K562 (cell line): Measurements from ENCODE around the gene TUB. TPM values are rescaled to one million over a fixed set of nuclear protein-coding genes. Genes with fewer than 3 reads are reported as not detected.

Source experiments
- ATAC-seq: fragments of 200-7000 bp; cut with Tn5 transposase; 3 replicates; pipeline ENCODE4 v1.9.1; 2020; ENCODE audit warnings: moderate library complexity
- BruUV-seq: library from RNA; stranded (reverse); fragments of 400-500 nt; replicated peaks from 2 replicates; lab custom pipeline; 2021; lab: Mats Ljungman, UMichigan
- CTCF ChIA-PET: fragments of 300-600 bp; formaldehyde crosslinking; extraction: SDS; loops from one replicate; lab custom pipeline; 2021; ENCODE audit warnings: low intra/inter-chr PET ratio; lab: Yijun Ruan, JAX
- POLR2A ChIA-PET: fragments of 300-600, 350-650 bp; sonication (Branson Sonifier 250); formaldehyde crosslinking; extraction: SDS; loops from one replicate; lab custom pipeline; 2021; ENCODE audit warnings: antibody characterized with exemption, inconsistent platforms; lab: Yijun Ruan, JAX
- DNase-seq, 4 experiments: peaks; one replicate each; pipeline versions ENCODE4 v3.0.0 to v3.0.0-alpha.2; 2011 to 2018; ENCODE audit warnings: low spot score in 3 of 4, mixed read lengths in 3 of 4; ENCODE audit errors: extremely low read depth in 1 of 4
- FAIRE-seq: peaks from 2 replicates; lab custom pipeline; 2011; peaks lifted over from hg19 to GRCh38; lab: Jason Lieb, UNC
- H2AFZ ChIP-seq: 2 replicates; pipeline ENCODE4 v1.6.0; 2011; ENCODE audit warnings: low read depth, low read length, control low read depth, inconsistent platforms
- H3K27ac ChIP-seq: fragments of 200-600 bp; 3 replicates; pipeline ENCODE4 v1.8.0; 2011; ENCODE audit warnings: low read depth, mild to moderate bottlenecking, control low read depth, inconsistent platforms, low read length, moderate library complexity, mixed read lengths; ENCODE audit errors: extremely low read depth
- H3K27me3 ChIP-seq, 2 experiments: fragments of 300-600 bp in 1 of 2; 2 replicates in 1 of 2; 3 replicates in 1 of 2; pipeline versions ENCODE4 v1.6.0 to v1.8.0; 2011; ENCODE audit warnings: inconsistent platforms in 2 of 2, low read length in 2 of 2, mild to moderate bottlenecking in 1 of 2, mixed read lengths in 1 of 2, moderate library complexity in 1 of 2; ENCODE audit not compliant: control insufficient read depth in 2 of 2, insufficient read depth in 2 of 2
- H3K36me3 ChIP-seq: fragments of 300-600 bp; 3 replicates; pipeline ENCODE4 v1.8.0; 2011; ENCODE audit warnings: mild to moderate bottlenecking, low read length, inconsistent platforms; ENCODE audit not compliant: control insufficient read depth, insufficient read depth
- H3K4me1 ChIP-seq, 2 experiments: fragments of 200-600 bp in 1 of 2; replicated peaks in 1 of 2; 2 replicates in 1 of 2; 3 replicates in 1 of 2; pipeline versions ENCODE4 v1.5.1 to v1.8.0; 2011; ENCODE audit warnings: inconsistent platforms in 2 of 2, low read length in 2 of 2, mild to moderate bottlenecking in 1 of 2, mixed read lengths in 1 of 2, moderate library complexity in 1 of 2; ENCODE audit not compliant: control insufficient read depth in 2 of 2, insufficient read depth in 2 of 2
- H3K4me2 ChIP-seq: 2 replicates; pipeline ENCODE4 v1.6.1; 2011; ENCODE audit warnings: low read length, control low read depth, inconsistent platforms, mixed read lengths; ENCODE audit not compliant: insufficient read depth
- H3K4me3 ChIP-seq: fragments of 200-600 bp; sonication (generic), shearing (Covaris generic); 2 replicates; pipeline ENCODE4 v1.5.1; 2016; ENCODE audit warnings: control low read depth, inconsistent platforms
- H3K79me2 ChIP-seq: fragments of 200-600 bp; 3 replicates; pipeline ENCODE4 v1.8.0; 2011; ENCODE audit warnings: low read length, inconsistent platforms; ENCODE audit not compliant: control insufficient read depth, insufficient read depth
- H3K9ac ChIP-seq, 2 experiments: 2 replicates each; pipeline versions ENCODE4 v1.6.0 to v1.6.1; 2011; ENCODE audit warnings: low read depth in 2 of 2, low read length in 2 of 2, control low read depth in 1 of 2, inconsistent platforms in 1 of 2, mild to moderate bottlenecking in 1 of 2, mixed read lengths in 1 of 2; ENCODE audit not compliant: insufficient read depth in 1 of 2
- H3K9me1 ChIP-seq: one replicate; pipeline ENCODE4 v1.6.0; 2011; ENCODE audit warnings: inconsistent platforms, mild to moderate bottlenecking, low read length, moderate library complexity; ENCODE audit not compliant: control insufficient read depth, insufficient read depth
- H3K9me3 ChIP-seq: replicated peaks from 2 replicates; pipeline ENCODE4 v1.5.1; 2011; ENCODE audit warnings: low read depth, low read length, inconsistent platforms; ENCODE audit not compliant: control insufficient read depth, insufficient read depth
- H4K20me1 ChIP-seq: replicated peaks from 2 replicates; pipeline ENCODE4 v1.6.1; 2011; ENCODE audit warnings: low read length, inconsistent platforms, mixed read lengths; ENCODE audit not compliant: control insufficient read depth, insufficient read depth
- BRCA1 ChIP-seq, 2 experiments: fragments of 450-650 bp in 1 of 2; sonication (generic) in 1 of 2; formaldehyde crosslinking in 1 of 2; IDR thresholded peaks; 2 replicates each; pipeline versions ENCODE4 v1.5.0 to v1.6.1; 2017 to 2020; ENCODE audit warnings: mild to moderate bottlenecking in 1 of 2, missing genetic modification reagents in 1 of 2
- CHD2 ChIP-seq: IDR thresholded peaks from 2 replicates; pipeline ENCODE4 v1.6.1; 2011; ENCODE audit warnings: low read depth, low read length
- E2F5 ChIP-seq: sonication (generic); formaldehyde crosslinking; IDR thresholded peaks from 2 replicates; pipeline ENCODE4 v1.8.0; 2022; ENCODE audit warnings: mild to moderate bottlenecking, missing genetic modification reagents
- ELF2 ChIP-seq: fragments of 250-450 bp; sonication (Bioruptor Pico); IDR thresholded peaks from 2 replicates; pipeline ENCODE4 v1.5.0; 2021; ENCODE audit warnings: mild to moderate bottlenecking
- KDM2B ChIP-seq: fragments of 250-450 bp; sonication (Bioruptor Pico); IDR thresholded peaks from 2 replicates; pipeline ENCODE4 v1.8.0; 2021; ENCODE audit warnings: mild to moderate bottlenecking, moderate library complexity
- RBM17 ChIP-seq: fragments of 200-400 bp; formaldehyde crosslinking; IDR thresholded peaks from 2 replicates; pipeline ENCODE4 v1.6.1; 2017; ENCODE audit warnings: low read depth, mild to moderate bottlenecking, low read length, borderline replicate concordance
- SETDB1 ChIP-seq: IDR thresholded peaks from one replicate; pipeline ENCODE4 v1.6.1; 2012; ENCODE audit warnings: low read length, control low read depth, inconsistent platforms
- TAF7 ChIP-seq: fragments of 450-650 bp; IDR thresholded peaks from 2 replicates; pipeline ENCODE4 v1.6.1; 2016; ENCODE audit warnings: missing genetic modification characterization, missing compliant biosample characterization
- ZNF121 ChIP-seq: sonication (generic); formaldehyde crosslinking; conservative IDR thresholded peaks from 2 replicates; pipeline ENCODE4 v1.8.0; 2022; ENCODE audit warnings: missing genetic modification reagents
- ZNF764 ChIP-seq: fragments of 250-450 bp; sonication (Bioruptor Pico); IDR thresholded peaks from 2 replicates; pipeline ENCODE4 v1.4.0; 2020; ENCODE audit warnings: low read depth, mild to moderate bottlenecking, moderate library complexity
- ZNF77 ChIP-seq: fragments of 250-450 bp; sonication (Bioruptor Pico); IDR thresholded peaks from 2 replicates; pipeline ENCODE4 v1.5.0; 2020
- WGBS: fragments of 100-300 bp; shearing (Covaris generic); methylation state at CpG from one replicate; pipeline ENCODE4 v1.1.6; 2016; ENCODE audit warnings: low coverage, mixed read lengths; ENCODE audit not compliant: insufficient coverage; ENCODE audit errors: missing lambda C conversion rate; 5-methylcytosine and 5-hydroxymethylcytosine counted together
- in situ Hi-C: fragments of 300-500 bp; cut with MboI; formaldehyde crosslinking; loops from 4 replicates; pipeline ENCODE4 v1.15.0; 2018; ENCODE audit warnings: inconsistent platforms, mixed read lengths
- intact Hi-C: fragments of 100-400 bp; cut with micrococcal nuclease; formaldehyde crosslinking; loops from 2 replicates; pipeline ENCODE4 v1.14.2; 2022
- polyA plus RNA-seq, 8 experiments: library from polyadenylated mRNA; depleted of rRNA in 4 of 8; stranded (reverse) in 5 of 8; unstranded in 3 of 8; fragments of >200 nt; fragmentation: Nextera tagmentation in 2 of 8; fragmentation: Illumina TruSeq in 1 of 8; extraction: Ambion mirVana in 2 of 8; extraction: Trizol in 1 of 8; gene quantifications; 2 replicates each; pipeline versions ENCODE4 v1.2.1 to v1.2.3, GENCODE V29; 2011 to 2014; ENCODE audit warnings: inconsistent platforms in 1 of 8, missing spikeins in 1 of 8
- total RNA-seq, 7 experiments: library from RNA; depleted of rRNA in 6 of 7; stranded (reverse); fragments of >200 nt in 6 of 7; fragmentation: Illumina TruSeq in 2 of 7; extraction: Trizol in 2 of 7; gene quantifications; 2 replicates each; pipeline versions ENCODE4 v1.2.1 to v1.2.3, GENCODE V29; 2011 to 2021; ENCODE audit warnings: low replicate concordance in 1 of 7
- TF ChIP-seq, protein P1 (sequence below): IDR thresholded peaks from 2 replicates; pipeline ENCODE4 v1.6.1; 2011; ENCODE audit not compliant: insufficient read length; ENCODE audit errors: extremely low read depth
- TF ChIP-seq, protein P2 (sequence below): fragments of 150-350 bp; IDR thresholded peaks from 2 replicates; pipeline ENCODE4 v1.6.1; 2014; ENCODE audit warnings: low read depth, mild to moderate bottlenecking, low read length, borderline replicate concordance

TUB gene
- total and polyA plus RNA-seq, 9 of the 15 experiments (the other 6 are each of a cell fraction or from before 2014, with no cell fraction given), result not detected

DNA sequence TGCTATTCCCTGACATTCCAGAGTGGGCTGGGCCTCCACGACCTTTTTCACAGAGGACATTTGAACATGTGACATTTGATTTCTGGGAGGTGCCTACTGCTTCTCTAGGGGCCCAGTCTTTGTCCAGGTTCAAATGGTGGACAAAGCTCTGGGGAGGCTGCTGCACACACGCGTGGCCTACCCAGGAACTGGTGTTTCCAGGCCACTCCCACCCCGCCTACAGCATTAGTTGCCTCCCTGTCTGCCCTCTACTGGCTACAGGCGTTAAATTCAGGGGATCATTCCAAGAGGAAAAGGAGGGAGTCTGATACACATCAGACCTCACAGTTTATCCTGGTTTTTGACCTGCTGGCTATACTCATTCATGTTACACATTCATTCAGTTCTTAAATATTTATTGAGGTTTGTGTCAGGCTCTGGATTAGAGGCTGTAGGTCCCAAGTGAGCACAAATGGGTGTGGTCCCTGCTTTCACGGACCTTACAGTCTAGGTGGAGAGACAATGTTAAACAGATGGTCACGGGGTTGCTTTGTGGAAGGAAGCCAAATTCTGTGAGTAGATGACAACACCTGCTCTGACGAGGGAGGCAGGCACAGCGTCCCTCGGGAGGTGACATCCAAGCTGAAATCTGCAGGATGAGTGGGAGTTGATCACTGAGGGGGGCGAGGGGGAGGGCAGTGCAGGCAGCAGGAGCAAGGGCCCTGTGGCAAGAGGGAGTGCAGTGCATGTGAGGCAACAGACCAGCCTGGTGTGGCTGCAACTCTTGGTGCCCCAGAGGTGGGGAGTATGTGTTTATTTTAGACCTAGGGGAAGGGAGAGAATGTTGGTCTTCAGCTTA, 11.8 kb downstream of the TUB start (continued):
- TF ChIP-seq, protein P1, sequence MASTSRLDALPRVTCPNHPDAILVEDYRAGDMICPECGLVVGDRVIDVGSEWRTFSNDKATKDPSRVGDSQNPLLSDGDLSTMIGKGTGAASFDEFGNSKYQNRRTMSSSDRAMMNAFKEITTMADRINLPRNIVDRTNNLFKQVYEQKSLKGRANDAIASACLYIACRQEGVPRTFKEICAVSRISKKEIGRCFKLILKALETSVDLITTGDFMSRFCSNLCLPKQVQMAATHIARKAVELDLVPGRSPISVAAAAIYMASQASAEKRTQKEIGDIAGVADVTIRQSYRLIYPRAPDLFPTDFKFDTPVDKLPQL, result no peak
- TF ChIP-seq RBM17, result no peak
- TF ChIP-seq ZNF121 (CRISPR knock-in tag), result no peak

DNA sequence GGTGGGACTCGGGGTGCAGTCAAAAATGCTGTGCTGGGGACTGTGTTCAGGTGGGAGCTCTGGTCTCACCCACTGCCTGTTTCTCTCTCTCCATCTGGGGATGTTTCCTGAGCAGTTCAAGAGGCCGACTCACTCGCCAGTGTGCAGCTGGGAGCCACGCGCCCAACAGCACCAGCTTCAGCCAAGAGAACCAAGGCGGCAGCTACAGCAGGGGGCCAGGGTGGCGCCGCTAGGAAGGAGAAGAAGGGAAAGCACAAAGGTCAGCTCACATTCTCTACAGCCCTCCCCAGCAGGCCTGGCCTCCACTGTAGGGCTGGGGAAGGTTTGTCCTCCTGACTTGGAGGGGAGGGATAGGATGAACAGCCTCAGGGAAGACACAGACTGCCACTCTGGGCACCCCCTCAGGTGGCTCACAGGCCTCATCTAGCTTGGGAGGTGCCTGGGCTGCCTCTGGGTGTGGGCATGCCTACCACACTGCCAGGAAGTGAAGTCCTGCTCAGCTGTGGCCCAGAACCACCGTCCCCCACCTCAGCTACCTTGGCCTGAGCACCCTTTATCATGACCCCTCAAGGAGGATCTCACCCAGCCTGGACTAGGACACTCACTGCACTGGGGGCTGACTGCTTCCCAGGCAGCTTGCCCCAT, 13.0 kb downstream of the TUB start:
- CTCF ChIA-PET, result interaction anchor here (0.6 kb wide), 1 partner anchor 1001 kb away, joined by 3 read pairs; no protein-coding TSS in a partner anchor
- ATAC-seq, result no peak
- no peak overlapping the region for H3K9ac ChIP-seq
- H3K27ac ChIP-seq, result no peak overlapping the region
- no peaks in the 10 kb centered on the region for H3K36me3 ChIP-seq
- no peak for DNase-seq
- H3K9me1 ChIP-seq, result no peaks in the 10 kb centered on the region
- H3K4me2 ChIP-seq, result no peak overlapping the region
- no peak overlapping the region for H3K4me3 ChIP-seq
- H3K4me1 ChIP-seq, result peaks cover 0 to 3% of the 10 kb centered on the region in 2 experiments; a peak in 2 of 5 replicates
- intact Hi-C loops (loop anchor here (5.0 to 10.0 kb wide), 2 partner anchors 389 to 997 kb away; partner anchors contain the start of gene OVCH2), in situ Hi-C loops (loop anchor here (10.0 kb wide), 1 partner anchor 199 kb away; no protein-coding TSS in a partner anchor)
- no peaks in the 10 kb centered on the region for H3K9me3 ChIP-seq
- no peaks in the 10 kb centered on the region for H3K79me2 ChIP-seq
- BruUV-seq, result no TSS peak
- FAIRE-seq, result no peak
- no peak overlapping the region for H2AFZ ChIP-seq
- H3K27me3 ChIP-seq, result peaks cover 0 to 40% of the 10 kb centered on the region in 2 experiments; a peak in 3 of 5 replicates
- no peaks in the 10 kb centered on the region for H4K20me1 ChIP-seq
- 0% methylated on average over 7 of the region's 9 CpGs for WGBS
- POLR2A ChIA-PET, result interaction anchor here (0.7 to 1.7 kb wide), 2 partner anchors 9 to 15 kb away, joined by 3 to 4 read pairs; no protein-coding TSS in a partner anchor
- TF ChIP-seq ZNF77 (CRISPR knock-in tag) (no peak), TAF7 (tag) (no peak), CHD2 (no peak), ELF2 (no peak), ZNF764 (CRISPR knock-in tag) (no peak), BRCA1 (IDR thresholded peaks at IDR 0.05) (no peak), BRCA1 (CRISPR knock-in tag; IDR thresholded peaks at IDR 0.05) (no peak), E2F5 (no peak), KDM2B (no peak), SETDB1 (no peak)
- TF ChIP-seq, protein P2, sequence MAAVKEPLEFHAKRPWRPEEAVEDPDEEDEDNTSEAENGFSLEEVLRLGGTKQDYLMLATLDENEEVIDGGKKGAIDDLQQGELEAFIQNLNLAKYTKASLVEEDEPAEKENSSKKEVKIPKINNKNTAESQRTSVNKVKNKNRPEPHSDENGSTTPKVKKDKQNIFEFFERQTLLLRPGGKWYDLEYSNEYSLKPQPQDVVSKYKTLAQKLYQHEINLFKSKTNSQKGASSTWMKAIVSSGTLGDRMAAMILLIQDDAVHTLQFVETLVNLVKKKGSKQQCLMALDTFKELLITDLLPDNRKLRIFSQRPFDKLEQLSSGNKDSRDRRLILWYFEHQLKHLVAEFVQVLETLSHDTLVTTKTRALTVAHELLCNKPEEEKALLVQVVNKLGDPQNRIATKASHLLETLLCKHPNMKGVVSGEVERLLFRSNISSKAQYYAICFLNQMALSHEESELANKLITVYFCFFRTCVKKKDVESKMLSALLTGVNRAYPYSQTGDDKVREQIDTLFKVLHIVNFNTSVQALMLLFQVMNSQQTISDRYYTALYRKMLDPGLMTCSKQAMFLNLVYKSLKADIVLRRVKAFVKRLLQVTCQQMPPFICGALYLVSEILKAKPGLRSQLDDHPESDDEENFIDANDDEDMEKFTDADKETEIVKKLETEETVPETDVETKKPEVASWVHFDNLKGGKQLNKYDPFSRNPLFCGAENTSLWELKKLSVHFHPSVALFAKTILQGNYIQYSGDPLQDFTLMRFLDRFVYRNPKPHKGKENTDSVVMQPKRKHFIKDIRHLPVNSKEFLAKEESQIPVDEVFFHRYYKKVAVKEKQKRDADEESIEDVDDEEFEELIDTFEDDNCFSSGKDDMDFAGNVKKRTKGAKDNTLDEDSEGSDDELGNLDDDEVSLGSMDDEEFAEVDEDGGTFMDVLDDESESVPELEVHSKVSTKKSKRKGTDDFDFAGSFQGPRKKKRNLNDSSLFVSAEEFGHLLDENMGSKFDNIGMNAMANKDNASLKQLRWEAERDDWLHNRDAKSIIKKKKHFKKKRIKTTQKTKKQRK, result no peak
